A549 (cell line): ENCODE data around the gene SS18L1. TPM values are rescaled to one million over a fixed set of nuclear protein-coding genes. Genes with fewer than 3 reads are reported as not detected.

ENCODE experiments used
- ATAC-seq, 2 experiments: fragments of 200-7000 bp in 1 of 2; fragments of >200 bp in 1 of 2; cut with Nextera tagmentation in 1 of 2; cut with Tn5 transposase in 1 of 2; 3 replicates each; pipeline versions ENCODE4 v1.8.0 to v1.9.1; 2018 to 2020; ENCODE audit warnings: mild to moderate bottlenecking in 1 of 2, moderate library complexity in 1 of 2
- CTCF ChIA-PET: fragments of 300-600 bp; sonication (Branson Sonifier 250); formaldehyde crosslinking; extraction: SDS; loops from one replicate; lab custom pipeline; 2021; ENCODE audit warnings: antibody characterized with exemption, inconsistent platforms; lab: Yijun Ruan, JAX
- POLR2A ChIA-PET: fragments of 350-600 bp; formaldehyde crosslinking; extraction: SDS; loops from one replicate; lab custom pipeline; 2021; ENCODE audit warnings: antibody characterized with exemption, inconsistent platforms; lab: Yijun Ruan, JAX
- DNase-seq, 2 experiments: peaks; one replicate each; pipeline versions ENCODE4 v3.0.0 to v3.0.0-alpha.2; 2011 to 2016; ENCODE audit warnings: low read depth in 1 of 2, low spot score in 1 of 2
- FAIRE-seq: peaks from 2 replicates; lab custom pipeline; 2011; peaks lifted over from hg19 to GRCh38; lab: Jason Lieb, UNC
- H3K27ac ChIP-seq, 2 experiments: fragments of >200 bp; sonication (Bioruptor Twin); formaldehyde crosslinking; 3 replicates each; pipeline ENCODE4 v1.5.1; 2016 to 2017
- H3K4me1 ChIP-seq: fragments of >200 bp; sonication (Bioruptor Twin); formaldehyde crosslinking; 3 replicates; pipeline ENCODE4 v1.6.1; 2016
- H3K4me2 ChIP-seq: fragments of >200 bp; sonication (Bioruptor Twin); formaldehyde crosslinking; 3 replicates; pipeline ENCODE4 v1.6.1; 2016
- H3K4me3 ChIP-seq: fragments of >200 bp; sonication (Bioruptor Twin); formaldehyde crosslinking; 3 replicates; pipeline ENCODE4 v1.5.1; 2016
- H3K9me3 ChIP-seq: fragments of >200 bp; sonication (Bioruptor Twin); formaldehyde crosslinking; 3 replicates; pipeline ENCODE4 v1.6.1; 2016
- ATOH8 ChIP-seq: fragments of 250-450 bp; sonication (Bioruptor Pico); IDR thresholded peaks from 2 replicates; pipeline ENCODE4 v1.5.0; 2020; ENCODE audit warnings: low read depth, mild to moderate bottlenecking, moderate library complexity
- BHLHE40 ChIP-seq: IDR thresholded peaks from 2 replicates; pipeline ENCODE4 v1.6.1; 2012; ENCODE audit warnings: low read depth, low read length, inconsistent platforms
- CBX2 ChIP-seq: fragments of 200-600 bp; sonication (generic); IDR thresholded peaks from 2 replicates; pipeline ENCODE4 v1.6.1; 2016; ENCODE audit warnings: low read depth, mild to moderate bottlenecking, borderline replicate concordance
- CBX8 ChIP-seq: fragments of 200-600 bp; sonication (generic); IDR thresholded peaks from 2 replicates; pipeline ENCODE4 v1.6.1; 2016
- CHD2 ChIP-seq: fragments of 150-350 bp; IDR thresholded peaks from 2 replicates; pipeline ENCODE4 v1.6.1; 2014; ENCODE audit warnings: low read length; ENCODE audit not compliant: partially characterized antibody
- E2F6 ChIP-seq: IDR thresholded peaks from 2 replicates; pipeline ENCODE4 v1.6.1; 2012; ENCODE audit warnings: low read depth, borderline replicate concordance
- ELK1 ChIP-seq: fragments of 150-350 bp; IDR thresholded peaks from 2 replicates; pipeline ENCODE4 v1.6.1; 2014; ENCODE audit warnings: low read depth, mild to moderate bottlenecking, low read length
- FOXS1 ChIP-seq: fragments of 250-450 bp; sonication (Bioruptor Pico); IDR thresholded peaks from 2 replicates; pipeline ENCODE4 v1.5.0; 2020; ENCODE audit warnings: mild to moderate bottlenecking, moderate library complexity
- GATA3 ChIP-seq: IDR thresholded peaks from 2 replicates; pipeline ENCODE4 v1.6.1; 2012; ENCODE audit warnings: borderline replicate concordance
- KDM1A ChIP-seq: fragments of 200-600 bp; sonication (generic); IDR thresholded peaks from 2 replicates; pipeline ENCODE4 v1.6.1; 2016; ENCODE audit warnings: low read depth, mild to moderate bottlenecking
- MAFK ChIP-seq: fragments of 450-650 bp; IDR thresholded peaks from 2 replicates; pipeline ENCODE4 v1.6.1; 2014; ENCODE audit not compliant: partially characterized antibody
- MYC ChIP-seq: IDR thresholded peaks from 2 replicates; pipeline ENCODE4 v1.6.1; 2012; ENCODE audit warnings: mild to moderate bottlenecking, inconsistent platforms, low read length, improper control_type of control experiment, borderline replicate concordance
- PBX3 ChIP-seq: IDR thresholded peaks from 2 replicates; pipeline ENCODE4 v1.6.1; 2012
- PHF8 ChIP-seq: fragments of 200-600 bp; sonication (generic); IDR thresholded peaks from 2 replicates; pipeline ENCODE4 v1.6.1; 2016; ENCODE audit warnings: low read depth, mild to moderate bottlenecking, antibody characterized with exemption, moderate library complexity, borderline replicate concordance
- REST ChIP-seq: fragments of 200-600 bp; sonication (generic); IDR thresholded peaks from 2 replicates; pipeline ENCODE4 v1.6.1; 2016; ENCODE audit warnings: antibody characterized with exemption, mild to moderate bottlenecking, moderate library complexity
- RFX5 ChIP-seq: fragments of 450-650 bp; IDR thresholded peaks from 2 replicates; pipeline ENCODE4 v1.7.1; 2014; ENCODE audit warnings: antibody characterized with exemption, mild to moderate bottlenecking, moderate library complexity
- ZSCAN20 ChIP-seq: fragments of 250-450 bp; sonication (Bioruptor Pico); IDR thresholded peaks from 2 replicates; pipeline ENCODE4 v1.8.0; 2022; ENCODE audit warnings: mild to moderate bottlenecking, moderate library complexity
- WGBS: methylation state at CpG from one replicate; pipeline ENCODE4 v1.1.6; 2017; ENCODE audit errors: missing lambda C conversion rate; 5-methylcytosine and 5-hydroxymethylcytosine counted together
- polyA plus RNA-seq, 4 experiments: library from polyadenylated mRNA; depleted of rRNA in 3 of 4; stranded (reverse); fragments of >200 nt; fragmentation: RNase III in 1 of 4; extraction: RNeasy Plus Mini Kit Qiagen cat#74134 plus additional on column Dnase treatment in 1 of 4; gene quantifications; 2 replicates in 3 of 4; 3 replicates in 1 of 4; pipeline ENCODE4 v1.2.3, GENCODE V29; 2011 to 2017

SS18L1 gene
- polyA plus RNA-seq, 2 of the 4 experiments (the other 2 are of a cell fraction): 7.4 to 13.1 TPM

- no peak for TF ChIP-seq RFX5
- TF ChIP-seq, all 56 proteins: peak for 0
These were observed 68.3 kb downstream of the SS18L1 start (continued) for GRCh38 chr20:62211769-62212288.

GRCh38 chr20:62212299-62212698 is 68.7 kb downstream of the SS18L1 start:
- ATAC-seq: no peak
- WGBS: 61% methylated on average over 10 of the region's 10 CpGs
- Histone ChIP-seq H3K4me1 (peaks cover 5% of the 10 kb centered on the region; the same call in 1 of the 3 replicates), H3K4me2 (no peak overlapping the region), H3K4me3 (no peak overlapping the region), H3K9me3 (no peaks in the 10 kb centered on the region), H3K27ac (no peak overlapping the region)
- no peak for FAIRE-seq
- TF ChIP-seq CBX2: no peak
- TF ChIP-seq KDM1A: no peak
- no peak for TF ChIP-seq FOXS1
- no peak for DNase-seq
- ChIA-PET CTCF (interaction anchor here (1.2 kb wide), 1 partner anchor 88 kb away, joined by 3 read pairs; no protein-coding TSS in a partner anchor), POLR2A (no interaction called here)

GRCh38 chr20:62214067-62214466 is 70.5 kb downstream of the SS18L1 start:
- Histone ChIP-seq H3K4me2 (peak overlapping the region; percentile 55), H3K27ac (no peak overlapping the region), H3K9me3 (no peaks in the 10 kb centered on the region), H3K4me1 (peaks cover 7% of the 10 kb centered on the region; the same call in 2 of the 3 replicates), H3K4me3 (no peak overlapping the region)
- DNase-seq: no peak
- WGBS: 17% methylated on average over 12 of the region's 12 CpGs
- no peak for FAIRE-seq
- CTCF ChIA-PET: no interaction called here
- ATAC-seq: peak; percentile 6 to 12; a peak in 2 of 6 replicates
- POLR2A ChIA-PET: no interaction called here
- TF ChIP-seq PHF8: no peak

- no peak overlapping the region for H3K4me2 ChIP-seq
- H3K4me3 ChIP-seq: no peak overlapping the region
- FAIRE-seq (no peak), DNase-seq (no peak), ATAC-seq (no peak)
- WGBS: 50% methylated on average over 13 of the region's 29 CpGs
- TF ChIP-seq REST: no peak
- no peak for TF ChIP-seq BHLHE40
- no peak for TF ChIP-seq CBX8
- no peak for TF ChIP-seq MAFK
- no peak for TF ChIP-seq FOXS1
- TF ChIP-seq CHD2: no peak
- no peak for TF ChIP-seq ATOH8 (CRISPR knock-in tag)
- TF ChIP-seq PBX3: no peak
- no peak for TF ChIP-seq ELK1
- TF ChIP-seq GATA3: no peak
- TF ChIP-seq MYC: no peak
- no peak for TF ChIP-seq ZSCAN20 (CRISPR knock-in tag)
- no peak for TF ChIP-seq E2F6
- no peaks in the 10 kb centered on the region for H3K9me3 ChIP-seq
- ChIA-PET POLR2A (no interaction called here), CTCF (interaction anchor here (0.7 kb wide), 1 partner anchor 185 kb away, joined by 3 read pairs; no protein-coding TSS in a partner anchor)
- H3K4me1 ChIP-seq: peaks cover 15% of the 10 kb centered on the region; the same call in 2 of the 3 replicates
- no peak overlapping the region for H3K27ac ChIP-seq
These were observed 71.7 kb downstream of the SS18L1 start for GRCh38 chr20:62215020-62215990.
